KOPT-K1 (cell line): ENCODE data around the gene HCRT.
"Not testable (repeated sequence)": the region's sequence is repeated elsewhere in the genome, so short reads cannot be mapped to it uniquely, and the experiment has no call there.

Source experiments
- H3K27ac ChIP-seq: fragments of 200-600 bp; sonication (generic); 2 replicates; pipeline ENCODE4 v1.5.1; 2016; ENCODE audit warnings: antibody characterized with exemption, mild to moderate bottlenecking, low read depth, low read length; ENCODE audit not compliant: poor library complexity, severe bottlenecking
- H3K36me3 ChIP-seq: fragments of 200-600 bp; sonication (generic); 2 replicates; pipeline ENCODE4 v1.5.1; 2017; ENCODE audit warnings: antibody characterized with exemption, mild to moderate bottlenecking, low read length, moderate library complexity; ENCODE audit not compliant: insufficient read depth
- H3K9me3 ChIP-seq: fragments of 200-600 bp; sonication (generic); 2 replicates; pipeline ENCODE4 v1.5.1; 2017; ENCODE audit warnings: antibody characterized with exemption, low read length, mild to moderate bottlenecking; ENCODE audit not compliant: insufficient read depth, poor library complexity, severe bottlenecking

HCRT gene

GRCh38 chr17:42184713-42185620 lies at the start of gene HCRT:
TSS of gene HCRT (minus strand) at chr17:42185452. CDS start at chr17:42185365, 87 bp downstream.
- no peaks in the 10 kb centered on the region for H3K36me3 ChIP-seq
- peak within 1 kb of the TSS; percentile 61 for H3K27ac ChIP-seq
- H3K9me3 ChIP-seq: no peaks in the 10 kb centered on the region

GRCh38 chr17:42233994-42234393 lies 48.7 kb upstream of the HCRT start:
- Histone ChIP-seq H3K9me3 (no peaks in the 10 kb centered on the region), H3K36me3 (peaks cover 21% of the 10 kb centered on the region), H3K27ac (no peak overlapping the region)

DNA sequence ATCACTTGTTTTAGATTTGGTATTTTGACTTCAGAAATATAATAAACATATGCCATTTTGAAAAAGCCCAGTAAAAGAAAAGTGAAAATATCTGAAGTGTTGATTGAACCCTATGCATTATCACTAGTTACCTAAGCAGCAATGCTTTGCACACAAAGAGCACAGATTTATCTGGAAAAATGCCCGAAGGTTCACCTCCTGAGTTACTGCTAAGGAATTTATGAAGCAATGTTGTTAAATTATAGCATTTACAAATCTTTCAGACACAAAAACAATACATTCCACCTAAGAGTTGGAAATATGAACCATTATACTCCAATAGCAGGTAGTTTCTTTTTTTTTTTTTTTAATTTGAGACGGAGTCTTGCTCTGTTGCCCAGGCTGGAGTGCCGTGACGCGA lies 47.9 kb upstream of the HCRT start:
- Histone ChIP-seq H3K9me3 (no peaks in the 10 kb centered on the region), H3K27ac (no peak overlapping the region), H3K36me3 (peaks cover 29% of the 10 kb centered on the region)

DNA sequence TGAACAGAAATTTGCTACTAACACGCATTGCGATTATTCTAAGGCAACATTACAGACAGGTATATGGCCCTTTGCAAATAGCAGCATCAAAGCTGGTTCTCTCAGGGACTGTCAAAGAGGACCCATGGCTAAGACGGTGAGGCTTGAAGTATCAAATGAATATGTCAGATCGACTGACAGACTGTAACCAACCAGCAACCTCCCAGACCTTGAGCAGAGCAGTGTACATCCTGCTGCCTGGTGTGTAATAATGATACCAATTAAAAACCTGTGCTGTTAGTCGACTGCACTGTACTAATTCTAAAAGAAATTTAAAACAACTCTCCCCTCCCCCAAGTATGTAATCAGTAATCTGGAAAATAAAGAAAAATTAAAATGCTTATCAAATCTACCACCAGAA lies 45.0 kb upstream of the HCRT start:
- no peaks in the 10 kb centered on the region for H3K9me3 ChIP-seq
- H3K27ac ChIP-seq: no peak overlapping the region
- H3K36me3 ChIP-seq: peaks cover 53% of the 10 kb centered on the region

DNA sequence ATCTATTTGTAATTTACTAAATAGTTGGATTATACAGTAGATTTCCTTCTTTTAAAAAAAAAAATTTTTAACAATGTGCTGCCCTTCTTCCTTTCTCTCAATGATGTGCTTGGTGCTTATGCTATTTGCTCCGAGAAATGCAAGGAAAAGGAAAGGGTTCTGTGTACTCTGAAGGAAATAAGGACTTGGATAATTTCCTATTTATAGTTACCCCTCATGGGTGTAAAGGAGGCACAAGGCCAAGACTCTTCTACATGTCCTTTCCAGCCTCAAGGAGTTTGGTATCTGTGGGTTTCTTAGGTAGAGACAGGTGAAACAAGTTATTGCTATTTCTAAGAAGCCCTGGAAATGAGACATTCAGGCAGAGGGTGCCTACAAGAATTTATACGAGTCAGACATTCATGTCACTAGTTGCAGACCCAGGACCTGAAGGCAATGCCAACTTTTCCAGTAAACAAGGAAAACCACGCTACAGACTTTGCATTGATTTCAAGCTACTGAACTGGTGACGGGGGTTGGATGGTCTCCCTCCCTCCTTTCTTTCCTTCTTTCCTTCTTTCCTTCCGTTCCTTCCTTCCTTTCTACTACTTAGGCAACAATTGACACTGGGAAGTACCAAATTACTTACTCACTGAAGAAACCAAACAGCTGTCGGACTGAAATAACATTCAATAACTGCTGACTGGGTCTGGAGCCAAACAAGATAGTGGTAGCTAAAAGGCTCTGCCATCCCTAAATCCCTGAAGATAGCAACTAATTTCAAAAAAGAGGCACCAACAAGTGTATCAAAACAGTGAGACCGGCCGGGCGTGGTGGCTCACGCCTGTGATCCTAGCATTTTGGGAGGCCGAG lies 42.8 kb upstream of the HCRT start:
- peaks cover 74% of the 10 kb centered on the region for H3K36me3 ChIP-seq
- no peak overlapping the region for H3K27ac ChIP-seq
- no peaks in the 10 kb centered on the region for H3K9me3 ChIP-seq

DNA sequence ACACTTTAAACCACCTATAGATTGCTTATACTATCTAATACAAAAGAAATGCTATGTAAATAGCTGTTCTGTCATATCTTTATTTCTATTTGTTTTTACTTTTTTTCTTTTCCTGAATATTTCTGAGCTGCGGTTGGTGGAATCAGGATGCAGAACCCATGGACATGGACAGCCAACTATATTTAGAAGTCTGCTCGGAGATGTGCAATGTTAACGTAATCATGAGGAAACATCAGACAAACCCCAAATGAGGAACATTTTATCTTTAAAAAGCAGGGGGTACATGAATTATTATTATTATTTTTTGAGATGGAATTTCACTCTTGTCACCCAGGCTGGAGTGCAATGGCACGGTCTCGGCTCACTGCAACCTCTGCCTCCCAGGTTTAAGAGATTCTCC lies 40.4 kb upstream of the HCRT start:
- no peaks in the 10 kb centered on the region for H3K9me3 ChIP-seq
- H3K36me3 ChIP-seq: peaks cover 90% of the 10 kb centered on the region
- H3K27ac ChIP-seq: no peak overlapping the region

- Histone ChIP-seq H3K9me3 (no peaks in the 10 kb centered on the region), H3K36me3 (peaks cover 87% of the 10 kb centered on the region), H3K27ac (no peak overlapping the region)
These were observed 39.4 kb upstream of the HCRT start for GRCh38 chr17:42224651-42225050.

DNA sequence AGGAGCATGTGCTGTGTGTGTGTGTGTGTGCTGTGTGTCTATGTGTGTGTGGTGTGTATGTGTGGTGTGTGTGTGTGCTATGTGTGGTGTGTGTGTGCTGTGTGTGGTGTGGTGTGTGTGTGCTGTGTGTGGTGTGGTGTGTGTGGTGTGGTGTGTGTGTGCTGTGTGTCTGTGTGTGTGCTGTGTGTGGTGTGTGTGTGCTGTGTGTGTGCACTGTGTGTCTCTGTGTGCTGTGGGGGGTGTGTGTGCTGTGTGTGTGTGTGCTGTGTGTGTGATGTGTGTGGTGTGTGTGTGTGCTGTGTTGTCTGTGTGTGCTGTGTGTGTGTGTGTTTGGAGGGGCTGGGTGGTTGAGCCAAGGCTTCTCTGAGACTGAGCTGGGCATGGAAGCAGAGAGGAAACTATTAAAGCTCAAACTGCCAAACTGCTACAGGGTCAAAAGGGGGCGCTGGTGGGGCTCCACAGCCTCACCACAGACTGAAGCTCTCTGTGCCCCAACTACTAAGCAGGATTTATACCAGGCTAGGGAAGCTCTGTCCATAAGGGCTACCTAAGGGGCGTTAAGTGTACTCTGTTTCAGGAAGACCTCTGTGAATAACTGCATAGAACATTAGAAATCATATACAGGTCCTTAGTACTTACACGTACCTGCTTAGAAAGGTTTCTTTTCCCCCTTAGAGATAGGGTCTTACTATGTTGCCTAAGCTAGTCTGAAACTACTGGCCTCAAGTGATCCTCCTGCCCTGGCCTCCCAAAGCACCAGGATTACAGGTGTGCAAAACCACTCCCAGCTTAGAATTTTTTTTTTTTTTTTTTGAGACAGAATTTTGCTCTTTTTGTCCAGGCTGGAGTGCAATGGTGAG lies 36.9 kb upstream of the HCRT start:
- Histone ChIP-seq H3K27ac (peak overlapping the region; percentile 24), H3K36me3 (peaks cover 76% of the 10 kb centered on the region), H3K9me3 (no peaks in the 10 kb centered on the region)

DNA sequence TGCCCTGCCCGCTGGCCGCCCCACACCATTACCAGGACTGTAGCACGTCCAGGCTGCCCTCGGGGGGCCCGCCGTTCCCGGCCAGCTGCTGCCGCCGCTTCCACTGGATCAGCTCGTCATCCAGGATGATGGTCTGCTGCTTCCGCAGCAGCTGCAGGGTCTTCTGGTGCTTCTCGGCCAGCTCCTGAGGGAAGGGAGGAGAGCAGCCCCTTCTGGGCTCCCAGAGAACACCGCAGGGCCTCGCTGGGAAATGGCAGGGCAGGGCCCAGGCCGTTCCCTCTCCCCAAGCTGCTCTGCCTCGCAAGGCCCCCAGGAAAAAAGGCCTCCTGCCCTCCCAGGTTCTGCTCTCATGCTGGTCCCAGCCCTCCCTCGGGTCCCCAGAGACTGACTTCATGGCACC lies 34.0 kb upstream of the HCRT start:
- H3K27ac ChIP-seq: not testable (repeated sequence)
- peaks cover 82% of the 10 kb centered on the region for H3K36me3 ChIP-seq

GRCh38 chr17:42214156-42214555 lies 28.9 kb upstream of the HCRT start:
- H3K9me3 ChIP-seq: no peaks in the 10 kb centered on the region
- peaks cover 94% of the 10 kb centered on the region for H3K36me3 ChIP-seq
- no peak overlapping the region for H3K27ac ChIP-seq

More for the DNA sequence above, 34.0 kb upstream of the HCRT start:
- not testable (repeated sequence) for H3K9me3 ChIP-seq

DNA sequence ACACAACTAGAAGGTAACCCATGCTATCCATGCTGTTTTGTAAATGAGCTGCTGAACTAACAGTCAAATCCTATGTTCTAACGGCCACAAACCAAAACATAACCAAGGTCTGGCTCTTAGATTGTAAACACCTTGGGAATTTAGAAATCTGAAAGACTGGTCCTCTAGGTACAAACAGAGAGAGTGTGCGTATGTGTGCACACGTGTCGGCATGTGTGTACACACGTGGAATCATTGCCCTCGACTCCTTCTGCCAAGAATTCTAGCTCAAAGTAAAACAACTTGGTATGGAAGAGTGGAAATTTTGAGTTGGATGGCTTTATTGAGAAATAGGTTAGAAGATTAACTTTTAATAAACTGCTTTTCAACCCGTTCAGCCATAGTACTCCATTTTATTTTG lies 27.1 kb upstream of the HCRT start:
- peaks cover 99% of the 10 kb centered on the region for H3K36me3 ChIP-seq
- no peaks in the 10 kb centered on the region for H3K9me3 ChIP-seq
- no peak overlapping the region for H3K27ac ChIP-seq

DNA sequence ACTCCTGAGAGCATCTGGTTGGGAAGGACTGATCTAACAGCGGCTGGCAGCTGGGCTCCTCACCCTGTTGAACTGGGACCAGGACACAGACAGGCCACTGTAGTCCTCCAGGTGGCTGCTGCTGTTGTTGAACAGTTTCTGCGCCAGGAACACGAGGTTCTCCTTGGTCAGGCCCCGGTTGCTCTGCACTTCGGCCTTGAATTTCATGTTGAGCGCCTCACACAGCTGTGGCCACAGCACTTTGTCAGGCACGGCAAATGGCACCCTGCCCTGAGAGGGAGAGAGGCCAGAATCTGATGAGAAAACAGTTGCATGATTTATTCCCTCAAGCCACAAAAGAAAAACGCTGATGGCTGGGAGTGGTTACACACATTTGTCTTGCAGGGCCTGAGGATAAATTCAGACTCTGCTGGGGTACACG lies 26.7 kb upstream of the HCRT start:
- peaks cover 99% of the 10 kb centered on the region for H3K36me3 ChIP-seq
- not testable (repeated sequence) for H3K27ac ChIP-seq, H3K9me3 ChIP-seq

DNA sequence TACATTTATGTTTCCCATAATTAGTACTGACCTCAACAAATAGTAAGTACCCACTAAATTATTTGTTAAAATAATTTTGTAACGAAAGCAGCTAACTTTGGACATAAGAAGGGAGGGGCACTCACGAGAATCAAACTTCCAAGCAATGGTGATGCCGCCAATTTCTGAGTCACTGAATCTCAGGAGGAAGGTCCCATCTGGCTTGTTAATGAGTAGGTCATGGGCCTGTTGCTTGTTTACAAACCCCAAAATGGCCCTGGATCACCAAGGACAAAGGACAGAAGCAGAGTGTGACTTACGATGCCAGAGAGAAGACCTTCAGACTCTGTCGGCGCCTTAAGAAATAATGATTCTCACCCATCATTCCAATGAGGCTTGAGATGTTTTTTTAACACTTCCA lies 24.8 kb upstream of the HCRT start:
- H3K36me3 ChIP-seq: peaks cover 99% of the 10 kb centered on the region
- no peak overlapping the region for H3K27ac ChIP-seq
- no peaks in the 10 kb centered on the region for H3K9me3 ChIP-seq

- H3K27ac ChIP-seq, H3K9me3 ChIP-seq: not testable (repeated sequence)
- H3K36me3 ChIP-seq: peaks cover 99% of the 10 kb centered on the region
These were observed 20.9 kb upstream of the HCRT start for GRCh38 chr17:42206153-42206612.
